ENCODE measurements around the gene KAT6B. TPM values are rescaled to one million over a fixed set of nuclear protein-coding genes. Genes with fewer than 3 reads are reported as not detected.

KAT6B gene
- total RNA-seq, 5 donors from 2014 or later (not counting 1 experiment from before 2014, with no cell fraction given), result 46.2 to 94.4 (median 52.4) TPM

- Histone ChIP-seq H3K9me3 (no peaks in the 10 kb centered on the region), H3K4me1 (ENCODE audit: control insufficient read depth in 1 of 2, extremely low read depth in 1 of 2, insufficient read depth in 2 of 2, low read length in 2 of 2) (peaks cover 23 to 29% of the 10 kb centered on the region in 2 experiments), H3K4me3 (ENCODE audit: control insufficient read depth in 1 of 2, extremely low read depth in 1 of 2, low read length in 1 of 2) (no peak overlapping the region), H3K36me3 (ENCODE audit: control insufficient read depth in 2 of 2, extremely low read depth in 1 of 2, insufficient read depth in 1 of 2, low read length in 1 of 2) (peaks cover 0 to 3% of the 10 kb centered on the region in 2 donors), H3K27me3 (replicated peaks in 1 of 2; ENCODE audit: control insufficient read depth in 2 of 2, extremely low read depth in 1 of 2, insufficient read depth in 2 of 2, low read length in 1 of 2) (no peaks in the 10 kb centered on the region), H3K27ac (ENCODE audit: low read length) (no peak overlapping the region)
- Mint-ChIP-seq H3K4me1 (peaks cover 62 to 75% (median 72%) of the 10 kb centered on the region in 3 donors), H3K27me3 (no peaks in the 10 kb centered on the region), H3K27ac (no peak overlapping the region), H3K36me3 (peaks cover 20% of the 10 kb centered on the region), H3K4me3 (no peak overlapping the region), H3K9me3 (no peaks in the 10 kb centered on the region)
- ChIA-PET POLR2A (no interaction called here), CTCF (interaction anchor here in 1 of 2 donors (0.9 kb wide), 1 partner anchor 10 kb away, joined by 3 read pairs; no protein-coding TSS in a partner anchor)
- DNase-seq (no peak), ATAC-seq (replicated peaks in 1 of 4) (no peak)
- no CpG with 5 or more reads among the region's 1 CpG for WGBS (ENCODE audit: insufficient coverage)
These were observed 184.8 kb downstream of the KAT6B start for GRCh38 chr10:75011221-75011620.

- no peak for ATAC-seq (replicated peaks in 1 of 4)
- Mint-ChIP-seq H3K27ac (peak overlapping the region; percentile 96), H3K36me3 (peaks cover 14% of the 10 kb centered on the region), H3K27me3 (no peaks in the 10 kb centered on the region), H3K4me1 (peaks cover 55 to 72% (median 67%) of the 10 kb centered on the region in 3 donors), H3K9me3 (no peaks in the 10 kb centered on the region), H3K4me3 (no peak overlapping the region)
- 98% methylated on average over 6 of the region's 8 CpGs for WGBS (ENCODE audit: insufficient coverage)
- peaks cover 23 to 29% of the 10 kb centered on the region in 2 experiments for H3K4me1 ChIP-seq (ENCODE audit: control insufficient read depth in 1 of 2, extremely low read depth in 1 of 2, insufficient read depth in 2 of 2, low read length in 2 of 2)
- no peaks in the 10 kb centered on the region for H3K27me3 ChIP-seq (replicated peaks in 1 of 2; ENCODE audit: control insufficient read depth in 2 of 2, extremely low read depth in 1 of 2, insufficient read depth in 2 of 2, low read length in 1 of 2)
- CTCF ChIA-PET, result no interaction called here
- H3K9me3 ChIP-seq, result no peaks in the 10 kb centered on the region
- POLR2A ChIA-PET, result interaction anchor here in 1 of 2 donors (0.5 kb wide), 1 partner anchor 101 kb away, joined by 6 read pairs; no protein-coding TSS in a partner anchor
- DNase-seq, result no peak
- peak overlapping the region; percentile 69 for H3K27ac ChIP-seq (ENCODE audit: low read length)
- peaks cover 0 to 7% of the 10 kb centered on the region in 2 donors for H3K36me3 ChIP-seq (ENCODE audit: control insufficient read depth in 2 of 2, extremely low read depth in 1 of 2, insufficient read depth in 1 of 2, low read length in 1 of 2)
- H3K4me3 ChIP-seq (ENCODE audit: control insufficient read depth in 1 of 2, extremely low read depth in 1 of 2, low read length in 1 of 2), result no peak overlapping the region
These were observed 186.1 kb downstream of the KAT6B start for GRCh38 chr10:75012471-75012870.

GRCh38 chr10:75013007-75013406 is 186.6 kb downstream of the KAT6B start:
- H3K36me3 ChIP-seq (ENCODE audit: control insufficient read depth in 2 of 2, extremely low read depth in 1 of 2, insufficient read depth in 1 of 2, low read length in 1 of 2), result peaks cover 0 to 11% of the 10 kb centered on the region in 2 donors
- DNase-seq, result no peak
- H3K27ac Mint-ChIP-seq, result peak overlapping the region; percentile 96
- H3K9me3 ChIP-seq, result no peaks in the 10 kb centered on the region
- peaks cover 14% of the 10 kb centered on the region for H3K36me3 Mint-ChIP-seq
- no peaks in the 10 kb centered on the region for H3K27me3 Mint-ChIP-seq
- H3K4me3 ChIP-seq (ENCODE audit: control insufficient read depth in 1 of 2, extremely low read depth in 1 of 2, low read length in 1 of 2), result no peak overlapping the region
- H3K9me3 Mint-ChIP-seq, result no peaks in the 10 kb centered on the region
- POLR2A ChIA-PET, result interaction anchor here in 1 of 2 donors (0.5 kb wide), 1 partner anchor 102 kb away, joined by 6 read pairs; no protein-coding TSS in a partner anchor
- H3K27ac ChIP-seq (ENCODE audit: low read length), result peak overlapping the region; percentile 69
- no peak for ATAC-seq (replicated peaks in 1 of 4)
- peaks cover 22 to 29% of the 10 kb centered on the region in 2 experiments for H3K4me1 ChIP-seq (ENCODE audit: control insufficient read depth in 1 of 2, extremely low read depth in 1 of 2, insufficient read depth in 2 of 2, low read length in 2 of 2)
- no peaks in the 10 kb centered on the region for H3K27me3 ChIP-seq (replicated peaks in 1 of 2; ENCODE audit: control insufficient read depth in 2 of 2, extremely low read depth in 1 of 2, insufficient read depth in 2 of 2, low read length in 1 of 2)
- H3K4me3 Mint-ChIP-seq, result no peak overlapping the region
- CTCF ChIA-PET, result interaction anchor here in 1 of 2 donors (0.8 kb wide), 1 partner anchor 254 kb away, joined by 3 read pairs; no protein-coding TSS in a partner anchor
- H3K4me1 Mint-ChIP-seq, result peaks cover 50 to 72% (median 61%) of the 10 kb centered on the region in 3 donors

- ATAC-seq (replicated peaks in 1 of 4) (no peak), DNase-seq (no peak)
- Mint-ChIP-seq H3K27ac (peak overlapping the region; percentile 96), H3K4me1 (peaks cover 47 to 72% (median 59%) of the 10 kb centered on the region in 3 donors), H3K36me3 (peaks cover 14% of the 10 kb centered on the region), H3K9me3 (no peaks in the 10 kb centered on the region), H3K4me3 (peak overlapping the region in 2 of 3 donors; percentile 65), H3K27me3 (no peaks in the 10 kb centered on the region)
- Histone ChIP-seq H3K27ac (ENCODE audit: low read length) (peak overlapping the region; percentile 69), H3K4me1 (ENCODE audit: control insufficient read depth in 1 of 2, extremely low read depth in 1 of 2, insufficient read depth in 2 of 2, low read length in 2 of 2) (peaks cover 17 to 29% of the 10 kb centered on the region in 2 experiments), H3K27me3 (replicated peaks in 1 of 2; ENCODE audit: control insufficient read depth in 2 of 2, extremely low read depth in 1 of 2, insufficient read depth in 2 of 2, low read length in 1 of 2) (no peaks in the 10 kb centered on the region), H3K9me3 (no peaks in the 10 kb centered on the region), H3K4me3 (ENCODE audit: control insufficient read depth in 1 of 2, extremely low read depth in 1 of 2, low read length in 1 of 2) (no peak overlapping the region), H3K36me3 (ENCODE audit: control insufficient read depth in 2 of 2, extremely low read depth in 1 of 2, insufficient read depth in 1 of 2, low read length in 1 of 2) (peaks cover 0 to 16% of the 10 kb centered on the region in 2 donors)
- ChIA-PET CTCF (interaction anchor here in 1 of 2 donors (0.8 kb wide), 1 partner anchor 254 kb away, joined by 3 read pairs; no protein-coding TSS in a partner anchor), POLR2A (no interaction called here)
- no CpG with 5 or more reads among the region's 2 CpGs for WGBS (ENCODE audit: insufficient coverage)
These were observed 187.1 kb downstream of the KAT6B start for GRCh38 chr10:75013522-75013921.

GRCh38 chr10:75014516-75015230 is 188.3 kb downstream of the KAT6B start:
- ATAC-seq (replicated peaks in 1 of 4) (peak; percentile 70 to 89 (median 85)), DNase-seq (peak in 34 of 35 experiments; percentile 6 to 63 (median 33))
- peaks cover 13 to 33% of the 10 kb centered on the region in 2 experiments for H3K4me1 ChIP-seq (ENCODE audit: control insufficient read depth in 1 of 2, extremely low read depth in 1 of 2, insufficient read depth in 2 of 2, low read length in 2 of 2)
- H3K36me3 ChIP-seq (ENCODE audit: control insufficient read depth in 2 of 2, extremely low read depth in 1 of 2, insufficient read depth in 1 of 2, low read length in 1 of 2), result peaks cover 5 to 19% of the 10 kb centered on the region in 2 donors
- ChIA-PET CTCF (no interaction called here), POLR2A (interaction anchor here in 1 of 2 donors (0.6 kb wide), 1 partner anchor 750 kb away, joined by 3 read pairs; no protein-coding TSS in a partner anchor)
- H3K4me3 ChIP-seq (ENCODE audit: control insufficient read depth in 1 of 2, extremely low read depth in 1 of 2, low read length in 1 of 2), result no peak overlapping the region
- H3K27ac ChIP-seq (ENCODE audit: low read length), result peak overlapping the region; percentile 69
- Mint-ChIP-seq H3K27ac (peak overlapping the region; percentile 82 to 83), H3K27me3 (no peaks in the 10 kb centered on the region), H3K4me1 (peaks cover 48 to 73% (median 53%) of the 10 kb centered on the region in 3 donors), H3K4me3 (peak overlapping the region in 2 of 3 donors; percentile 17 to 65), H3K36me3 (peaks cover 14% of the 10 kb centered on the region), H3K9me3 (no peaks in the 10 kb centered on the region)
- H3K27me3 ChIP-seq (replicated peaks in 1 of 2; ENCODE audit: control insufficient read depth in 2 of 2, extremely low read depth in 1 of 2, insufficient read depth in 2 of 2, low read length in 1 of 2), result no peaks in the 10 kb centered on the region
- 16% methylated on average over 3 of the region's 6 CpGs for WGBS (ENCODE audit: insufficient coverage)
- no peaks in the 10 kb centered on the region for H3K9me3 ChIP-seq

- Mint-ChIP-seq H3K4me3 (peak overlapping the region in 1 of 3 donors; percentile 65), H3K36me3 (peaks cover 19% of the 10 kb centered on the region), H3K27me3 (no peaks in the 10 kb centered on the region), H3K27ac (peak overlapping the region; percentile 82 to 83), H3K4me1 (peaks cover 49 to 68% (median 50%) of the 10 kb centered on the region in 3 donors), H3K9me3 (no peaks in the 10 kb centered on the region)
- ATAC-seq (replicated peaks in 1 of 4), result no peak
- no peak for DNase-seq
- Histone ChIP-seq H3K27ac (ENCODE audit: low read length) (peak overlapping the region; percentile 69), H3K27me3 (replicated peaks in 1 of 2; ENCODE audit: control insufficient read depth in 2 of 2, extremely low read depth in 1 of 2, insufficient read depth in 2 of 2, low read length in 1 of 2) (no peaks in the 10 kb centered on the region), H3K36me3 (ENCODE audit: control insufficient read depth in 2 of 2, extremely low read depth in 1 of 2, insufficient read depth in 1 of 2, low read length in 1 of 2) (peaks cover 5 to 25% of the 10 kb centered on the region in 2 donors), H3K4me3 (ENCODE audit: control insufficient read depth in 1 of 2, extremely low read depth in 1 of 2, low read length in 1 of 2) (no peak overlapping the region), H3K4me1 (ENCODE audit: control insufficient read depth in 1 of 2, extremely low read depth in 1 of 2, insufficient read depth in 2 of 2, low read length in 2 of 2) (peaks cover 13 to 33% of the 10 kb centered on the region in 2 experiments), H3K9me3 (no peaks in the 10 kb centered on the region)
- 90% methylated on average over 2 of the region's 5 CpGs for WGBS (ENCODE audit: insufficient coverage)
- ChIA-PET CTCF (no interaction called here), POLR2A (no interaction called here)
These were observed 189.0 kb downstream of the KAT6B start for GRCh38 chr10:75015442-75015841.

Data from T-cell (primary cell).